Peyer's patch (tissue), 4 donors: ENCODE data around the gene CRACR2A.

Experiments
- POLR2A ChIP-seq, 2 donors: fragments of 450-650 bp; IDR thresholded peaks; one replicate each; pipeline ENCODE4 v1.5.1; 2017; ENCODE audit warnings: antibody characterized with exemption in 2 of 2, mild to moderate bottlenecking in 2 of 2, moderate library complexity in 2 of 2
- TF ChIP-seq, protein P1 (sequence below), 6 experiments: fragments of 450-650 bp in 4 of 6; fragments of 200-600 bp in 2 of 6; sonication (generic) in 1 of 6; IDR thresholded peaks; one replicate each; pipeline ENCODE4 v1.5.1; 2017 to 2019; ENCODE audit warnings: antibody characterized with exemption in 6 of 6, mild to moderate bottlenecking in 3 of 6, moderate library complexity in 1 of 6

DNA sequence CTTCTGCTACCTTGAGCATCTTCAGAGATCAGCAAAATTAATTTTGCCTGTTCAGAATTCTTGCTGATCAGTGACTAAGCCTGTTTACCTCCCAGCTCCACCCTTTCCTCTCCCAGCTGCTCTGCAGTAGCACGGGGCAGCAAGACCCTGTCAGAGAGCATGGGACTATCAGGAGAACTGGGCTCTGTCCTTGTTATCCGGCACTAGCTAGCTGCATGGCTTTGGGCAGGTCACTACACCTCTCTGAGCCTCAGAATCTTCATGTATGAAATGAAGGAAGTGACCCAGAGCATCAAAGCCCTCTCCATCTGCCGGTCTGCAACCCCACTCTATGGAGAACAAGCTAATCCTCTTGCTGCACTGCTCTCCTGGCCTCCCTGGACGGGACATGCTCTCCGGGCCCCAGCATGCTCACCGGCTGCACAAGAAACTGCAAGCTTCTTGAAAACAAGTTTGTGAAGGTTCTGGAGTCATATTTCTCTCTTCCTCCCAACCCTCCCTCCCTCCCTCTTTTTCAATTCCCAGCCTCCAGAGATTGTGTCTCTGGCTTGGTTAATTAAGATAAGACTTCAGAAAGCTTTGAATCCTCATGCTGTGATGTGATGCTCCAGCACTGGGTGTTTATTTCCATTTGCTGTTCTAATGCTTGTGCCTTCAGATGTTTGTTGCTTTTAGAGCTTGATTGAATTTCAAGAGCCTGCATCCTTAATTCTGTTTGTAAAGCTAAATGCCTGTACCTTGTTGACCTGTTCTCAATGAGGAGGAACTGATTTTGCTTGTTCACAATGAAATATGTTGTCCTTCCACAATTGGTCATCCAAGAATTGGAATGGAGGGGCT lies 101.1 kb downstream of the CRACR2A start:
- TF ChIP-seq, protein P1, sequence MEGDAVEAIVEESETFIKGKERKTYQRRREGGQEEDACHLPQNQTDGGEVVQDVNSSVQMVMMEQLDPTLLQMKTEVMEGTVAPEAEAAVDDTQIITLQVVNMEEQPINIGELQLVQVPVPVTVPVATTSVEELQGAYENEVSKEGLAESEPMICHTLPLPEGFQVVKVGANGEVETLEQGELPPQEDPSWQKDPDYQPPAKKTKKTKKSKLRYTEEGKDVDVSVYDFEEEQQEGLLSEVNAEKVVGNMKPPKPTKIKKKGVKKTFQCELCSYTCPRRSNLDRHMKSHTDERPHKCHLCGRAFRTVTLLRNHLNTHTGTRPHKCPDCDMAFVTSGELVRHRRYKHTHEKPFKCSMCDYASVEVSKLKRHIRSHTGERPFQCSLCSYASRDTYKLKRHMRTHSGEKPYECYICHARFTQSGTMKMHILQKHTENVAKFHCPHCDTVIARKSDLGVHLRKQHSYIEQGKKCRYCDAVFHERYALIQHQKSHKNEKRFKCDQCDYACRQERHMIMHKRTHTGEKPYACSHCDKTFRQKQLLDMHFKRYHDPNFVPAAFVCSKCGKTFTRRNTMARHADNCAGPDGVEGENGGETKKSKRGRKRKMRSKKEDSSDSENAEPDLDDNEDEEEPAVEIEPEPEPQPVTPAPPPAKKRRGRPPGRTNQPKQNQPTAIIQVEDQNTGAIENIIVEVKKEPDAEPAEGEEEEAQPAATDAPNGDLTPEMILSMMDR (IDR thresholded peaks at IDR 0.05): no peak
- TF ChIP-seq POLR2A (IDR thresholded peaks at IDR 0.05): no peak
